DMS 273 treated with DMSO at 0.1 percent for 48 hours (cell line): ENCODE measurements around the gene CA6.
"Not testable (repeated sequence)": the region's sequence is repeated elsewhere in the genome, so short reads cannot be mapped to it uniquely, and the experiment has no call there.

Experiments used
- DNase-seq: peaks from one replicate; lab custom pipeline; 2025; lab: John Stamatoyannopoulos, UW

CA6 gene

DNA sequence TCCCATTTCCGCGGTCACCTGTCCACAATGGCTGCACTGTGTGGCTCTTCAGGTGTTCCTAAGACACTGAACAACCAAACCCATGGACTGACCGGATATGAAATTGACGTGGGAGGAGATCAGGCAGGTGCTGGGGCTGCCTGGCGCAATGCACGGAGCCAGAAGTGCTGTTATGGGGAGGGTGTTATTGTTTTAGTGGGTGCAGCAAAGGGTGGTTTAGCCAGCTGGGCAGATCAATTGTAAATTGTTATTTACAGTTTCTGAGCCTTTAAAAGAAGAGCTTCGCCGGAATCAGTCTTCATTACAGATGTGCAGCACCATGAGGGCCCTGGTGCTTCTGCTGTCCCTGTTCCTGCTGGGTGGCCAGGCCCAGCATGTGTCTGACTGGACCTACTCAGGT, at the start of gene CA6:
Gene CA6, plus strand, starts transcription at position 301 of the 400 bp plus-strand sequence. Its CDS starts 19 bp downstream, at position 320.
- DNase-seq, result no peak

DNA sequence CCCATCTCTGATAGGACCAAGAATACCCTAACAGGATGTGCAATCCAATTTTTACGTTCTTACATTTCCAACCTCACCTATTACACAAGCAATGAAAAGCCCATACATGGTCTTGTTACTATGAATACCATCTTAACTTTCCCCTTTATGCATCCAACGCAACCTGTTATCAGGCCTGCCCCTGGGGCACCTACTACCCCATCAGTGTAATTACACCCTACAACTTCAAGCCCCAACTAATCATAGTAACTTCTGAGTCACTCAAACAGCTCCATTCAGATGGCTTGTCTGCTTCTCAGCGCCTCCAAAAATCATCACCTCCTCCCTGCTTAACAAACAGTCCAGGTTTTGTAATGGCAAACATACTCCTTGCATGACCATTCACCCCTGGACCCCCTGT, 48.9 kb upstream of the CA6 start:
- DNase-seq, result not testable (repeated sequence)

DNA sequence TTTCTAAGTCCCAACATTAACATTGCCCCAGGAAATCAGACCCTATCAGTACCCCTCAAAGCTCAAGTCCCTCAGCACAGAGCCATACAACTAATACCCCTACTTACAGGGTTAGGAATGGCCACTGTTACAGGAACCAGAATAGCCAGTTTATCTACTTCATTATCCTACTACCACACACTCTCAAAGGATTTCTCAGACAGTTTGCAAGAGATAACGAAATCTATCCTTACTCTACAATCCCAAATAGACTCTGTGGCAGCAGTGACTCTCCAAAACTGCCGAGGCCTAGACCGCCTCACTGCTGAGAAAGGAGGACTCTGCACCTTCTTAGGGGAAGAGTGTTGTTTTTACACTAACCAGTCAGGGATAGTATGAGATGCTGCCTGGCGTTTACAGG, 48.2 kb upstream of the CA6 start:
- not testable (repeated sequence) for DNase-seq

- not testable (repeated sequence) for DNase-seq
Observed at GRCh38 chr1:8898418-8898817, 47.2 kb upstream of the CA6 start.

- no peak for DNase-seq
Observed at GRCh38 chr1:8899046-8899445, 46.6 kb upstream of the CA6 start.

DNA sequence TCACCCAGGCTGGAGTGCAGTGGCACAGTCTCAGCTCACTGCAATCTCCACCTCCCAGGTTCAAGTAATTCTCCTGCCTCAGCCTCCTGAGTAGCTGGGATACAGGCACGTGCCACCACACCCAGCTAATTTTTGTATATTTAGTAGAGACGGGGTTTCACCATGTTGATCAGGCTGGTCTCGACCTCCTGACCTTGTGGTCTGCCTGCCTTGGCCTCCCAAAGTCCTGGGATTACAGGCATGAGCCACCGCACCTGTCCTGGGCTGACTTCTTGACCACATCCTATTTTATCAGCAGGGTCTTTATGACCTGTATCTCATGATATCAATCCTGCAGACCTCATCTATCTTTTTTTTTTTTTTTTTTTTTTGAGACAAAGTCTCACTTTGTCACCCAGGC, 45.0 kb upstream of the CA6 start:
- not testable (repeated sequence) for DNase-seq

DNA sequence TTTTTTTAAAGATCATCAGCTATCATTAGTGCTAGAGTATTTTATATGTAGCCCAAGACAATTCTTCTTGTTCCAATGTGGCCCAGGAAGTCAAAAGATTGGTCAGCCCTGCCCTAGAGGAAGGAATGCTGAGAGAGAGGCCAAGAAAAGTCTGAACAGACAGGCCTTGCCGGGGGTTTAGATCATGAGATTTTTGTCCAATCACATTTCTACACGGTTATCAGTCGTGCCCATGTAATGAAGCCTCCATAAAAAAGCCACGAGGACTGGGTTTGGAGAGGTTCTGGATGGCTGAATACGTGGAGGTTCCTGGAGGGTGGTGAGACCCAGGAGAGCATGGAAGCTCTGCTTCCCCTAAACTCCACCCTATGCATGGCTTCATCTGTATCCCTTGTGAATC, 42.9 kb upstream of the CA6 start:
- DNase-seq, result no peak

GRCh38 chr1:8903410-8903809, 42.3 kb upstream of the CA6 start:
- DNase-seq, result no peak

DNA sequence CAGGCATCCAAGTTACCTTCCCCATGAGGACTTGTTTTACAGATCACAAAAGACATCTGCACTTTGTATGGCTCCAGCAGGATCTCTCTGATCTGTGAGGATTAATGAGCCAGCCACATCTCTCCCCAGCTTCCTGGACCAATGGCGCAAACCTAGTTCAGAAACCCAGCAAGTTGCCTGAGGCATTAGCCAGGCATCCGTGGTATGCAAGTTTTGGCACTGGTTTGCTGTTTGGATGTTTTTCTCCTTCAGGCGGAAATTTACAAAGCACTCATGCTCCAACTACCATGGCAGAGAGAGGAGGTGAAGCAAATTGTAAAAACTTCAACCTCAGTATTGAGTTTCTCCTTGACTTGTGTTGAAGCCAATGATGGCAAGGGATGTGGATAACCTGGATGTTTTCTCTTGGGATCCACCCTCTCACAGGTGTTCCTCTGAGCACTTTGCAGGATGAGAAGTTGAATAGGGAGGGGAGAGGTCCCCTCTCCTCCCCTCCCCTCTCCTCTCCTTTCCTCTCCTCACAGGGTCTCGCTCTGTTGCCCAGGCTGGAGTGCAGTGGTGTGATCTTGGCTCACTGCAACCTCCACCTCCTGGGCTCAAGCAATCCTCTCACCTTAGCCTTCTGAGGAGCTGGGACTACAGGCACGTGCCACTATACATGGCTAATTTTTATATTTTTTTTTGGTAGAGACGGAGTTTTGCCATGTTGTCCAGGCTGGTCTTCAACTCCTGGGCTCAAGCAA, 41.6 kb upstream of the CA6 start:
- no peak for DNase-seq

GRCh38 chr1:8905582-8906191, 40.0 kb upstream of the CA6 start:
- no peak for DNase-seq

- no peak for DNase-seq
Observed at GRCh38 chr1:8908388-8909151, 37.1 kb upstream of the CA6 start.

- no peak for DNase-seq
Observed at GRCh38 chr1:8910331-8910730, 35.3 kb upstream of the CA6 start.

- no peak for DNase-seq
Observed at GRCh38 chr1:8910914-8911313, 34.8 kb upstream of the CA6 start.

DNA sequence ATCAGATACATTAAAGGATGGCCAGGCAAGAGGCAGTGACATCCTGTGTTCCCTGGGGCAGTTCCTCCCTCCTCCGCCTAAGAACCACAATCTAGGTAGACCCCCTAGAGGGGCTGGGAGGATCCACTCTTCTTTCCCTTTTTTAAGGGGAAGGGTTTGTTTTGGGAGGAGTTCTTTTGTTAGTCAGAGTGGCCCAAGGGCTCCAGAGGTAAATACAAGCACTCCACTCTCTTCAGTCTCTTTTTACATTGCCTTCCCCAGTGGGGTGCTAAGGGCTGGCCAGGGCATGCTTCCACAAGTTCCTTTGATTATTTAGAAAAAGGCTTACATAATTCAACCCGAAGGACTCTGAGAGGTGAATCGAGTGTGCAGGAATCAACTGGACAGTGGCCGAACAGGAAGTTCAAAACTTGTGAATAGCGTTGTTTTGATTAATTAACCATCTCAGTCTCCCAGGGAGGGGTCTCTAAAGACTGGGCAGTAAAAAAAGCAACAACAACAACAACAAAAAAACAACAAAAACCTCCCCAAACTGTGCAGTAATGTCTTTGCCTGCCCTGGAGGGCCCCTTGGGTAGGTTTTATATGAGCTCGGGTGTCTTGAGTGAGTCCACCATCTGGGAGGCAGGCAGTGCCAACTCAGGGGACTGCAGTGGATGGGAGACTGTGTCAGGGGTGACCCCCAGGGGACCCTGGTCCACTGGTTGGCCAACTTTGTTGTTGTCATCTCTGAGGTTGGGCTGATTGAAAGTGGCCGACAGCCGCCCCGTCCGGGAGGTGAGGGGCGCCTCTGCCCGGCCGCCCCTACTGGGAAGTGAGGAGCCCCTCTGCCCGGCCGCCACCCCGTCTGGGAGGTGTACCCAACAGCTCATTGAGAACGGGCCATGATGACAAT, 34.0 kb upstream of the CA6 start:
- no peak for DNase-seq

- DNase-seq, result no peak
Observed at GRCh38 chr1:8913457-8913856, 32.2 kb upstream of the CA6 start.

- DNase-seq, result no peak
Observed at GRCh38 chr1:8914466-8914865, 31.2 kb upstream of the CA6 start.

DNA sequence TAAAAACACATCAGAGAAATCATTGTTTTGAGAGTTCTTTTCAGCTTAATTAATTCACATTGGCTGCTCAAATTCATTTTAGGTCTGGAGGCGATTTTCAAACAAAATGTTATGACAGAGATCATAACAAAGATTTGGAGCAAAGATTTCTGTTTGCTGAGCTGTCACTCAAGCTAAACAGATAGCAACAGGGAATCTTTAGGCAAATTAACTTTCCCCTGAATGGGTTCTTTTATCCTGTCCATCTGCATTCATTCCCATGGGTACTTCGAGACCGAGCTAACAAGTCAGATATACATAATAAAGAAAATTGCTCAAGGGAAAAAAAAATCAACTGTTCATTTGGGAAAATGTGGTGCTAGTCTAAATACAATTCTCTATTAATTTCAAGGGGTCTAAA, 30.2 kb upstream of the CA6 start:
- DNase-seq, result no peak

GRCh38 chr1:8917536-8917935, 28.1 kb upstream of the CA6 start:
- not testable (repeated sequence) for DNase-seq

DNA sequence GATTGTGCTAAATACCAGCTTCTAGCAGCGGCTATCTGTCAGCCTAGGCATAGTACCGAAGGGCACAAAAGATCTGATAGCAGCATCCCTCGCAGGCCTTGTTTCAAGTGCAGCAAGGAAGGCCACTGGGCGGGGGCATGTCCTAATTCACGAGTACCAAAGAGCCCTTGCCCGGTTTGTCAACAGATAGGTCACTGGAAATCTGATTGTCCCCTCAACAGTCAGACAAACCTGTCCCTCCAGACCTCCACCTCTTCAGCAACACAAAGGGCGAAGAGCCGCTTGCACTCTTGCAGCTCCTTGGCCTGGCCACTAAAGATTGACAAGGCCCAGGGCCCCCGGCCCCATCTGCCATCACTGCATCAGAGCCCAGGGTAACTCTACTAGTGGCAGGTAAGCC, 22.7 kb upstream of the CA6 start:
- no peak for DNase-seq

GRCh38 chr1:8925406-8925805, 20.3 kb upstream of the CA6 start:
- no peak for DNase-seq

GRCh38 chr1:8925960-8926359, 19.7 kb upstream of the CA6 start:
- DNase-seq, result no peak
